GM04504 (cell line): ENCODE measurements around the gene CACNA2D3.
A peak's percentile ranks its signal among the peaks of the same experiment; 100 is the strongest.
"Not testable (repeated sequence)": the region's sequence is repeated elsewhere in the genome, so short reads cannot be mapped to it uniquely, and the experiment has no call there.

Experiments
- DNase-seq: peaks from one replicate; pipeline ENCODE4 v3.0.0-alpha.2; 2012; ENCODE audit warnings: low read depth

CACNA2D3 gene

GRCh38 chr3:54631516-54632325 lies 509.4 kb downstream of the CACNA2D3 start:
- DNase-seq = peak; percentile 5

- no peak for DNase-seq
Observed at GRCh38 chr3:54632326-54632665, 509.9 kb downstream of the CACNA2D3 start.

GRCh38 chr3:54632834-54633233 lies 510.5 kb downstream of the CACNA2D3 start:
- no peak for DNase-seq

- DNase-seq = no peak
Observed at GRCh38 chr3:54633444-54634121, 511.2 kb downstream of the CACNA2D3 start.

- no peak for DNase-seq
Observed at GRCh38 chr3:54634122-54634469, 511.7 kb downstream of the CACNA2D3 start.

- not testable (repeated sequence) for DNase-seq
Observed at GRCh38 chr3:54639790-54640372, 517.5 kb downstream of the CACNA2D3 start.

GRCh38 chr3:54641226-54642014 lies 519.1 kb downstream of the CACNA2D3 start:
- no peak for DNase-seq

GRCh38 chr3:54642147-54642546 lies 519.8 kb downstream of the CACNA2D3 start:
- DNase-seq = no peak

GRCh38 chr3:54647721-54648120 lies 525.4 kb downstream of the CACNA2D3 start:
- DNase-seq = no peak

GRCh38 chr3:54649551-54649950 lies 527.2 kb downstream of the CACNA2D3 start:
- DNase-seq = no peak

- no peak for DNase-seq
Observed at GRCh38 chr3:54653456-54654195, 531.3 kb downstream of the CACNA2D3 start.

GRCh38 chr3:54654776-54655175 lies 532.4 kb downstream of the CACNA2D3 start:
- DNase-seq = no peak

- no peak for DNase-seq
Observed at GRCh38 chr3:54659347-54659746, 537.0 kb downstream of the CACNA2D3 start.

- no peak for DNase-seq
Observed at GRCh38 chr3:54660714-54661132, 538.4 kb downstream of the CACNA2D3 start.

- no peak for DNase-seq
Observed at GRCh38 chr3:54661151-54661550, 538.8 kb downstream of the CACNA2D3 start.

- DNase-seq = no peak
Observed at GRCh38 chr3:54663501-54664011, 541.2 kb downstream of the CACNA2D3 start.

- DNase-seq = no peak
Observed at GRCh38 chr3:54665016-54665600, 542.8 kb downstream of the CACNA2D3 start.

GRCh38 chr3:54668236-54668635 lies 545.9 kb downstream of the CACNA2D3 start:
- DNase-seq = no peak

GRCh38 chr3:54670201-54671000 lies 548.0 kb downstream of the CACNA2D3 start:
- DNase-seq = no peak

- DNase-seq = no peak
Observed at GRCh38 chr3:54671511-54671910, 549.2 kb downstream of the CACNA2D3 start.
